ENCODE data around the gene SPACA7. TPM values are rescaled to one million over a fixed set of nuclear protein-coding genes. Genes with fewer than 3 reads are reported as not detected.
A peak's percentile ranks its signal among the peaks of the same experiment; 100 is the strongest.

The SPACA7 gene
- total RNA-seq, 2 experiments from 2014 or later: not detected

- H3K9me3 Mint-ChIP-seq: no peaks in the 10 kb centered on the region
- intact Hi-C loops (cut with micrococcal nuclease): no loop called here
- ATAC-seq (no peak), DNase-seq (no peak)
- peaks cover 25% of the 10 kb centered on the region for H3K27me3 Mint-ChIP-seq
- H3K36me3 Mint-ChIP-seq (ENCODE audit: low read depth): no peaks in the 10 kb centered on the region
- H3K4me3 Mint-ChIP-seq: no peak overlapping the region
- no peaks in the 10 kb centered on the region for H3K4me1 Mint-ChIP-seq (ENCODE audit: low read depth)
- CTCF ChIA-PET: no interaction called here
- no peak overlapping the region for H3K27ac Mint-ChIP-seq
- TF ChIP-seq CTCF (IDR thresholded peaks at IDR 0.05): no peak
- POLR2A ChIA-PET: no interaction called here
Measured at GRCh38 chr13:112330479-112331381, 45.4 kb upstream of the SPACA7 start.

GRCh38 chr13:112331675-112332074, 44.5 kb upstream of the SPACA7 start:
- TF ChIP-seq CTCF (IDR thresholded peaks at IDR 0.05): no peak
- CTCF ChIA-PET: no interaction called here
- ATAC-seq: no peak
- intact Hi-C loops (cut with micrococcal nuclease): no loop called here
- H3K27ac Mint-ChIP-seq: no peak overlapping the region
- peaks cover 27% of the 10 kb centered on the region for H3K27me3 Mint-ChIP-seq
- POLR2A ChIA-PET: no interaction called here
- peaks cover 4% of the 10 kb centered on the region for H3K9me3 Mint-ChIP-seq
- H3K4me1 Mint-ChIP-seq (ENCODE audit: low read depth): no peaks in the 10 kb centered on the region
- H3K36me3 Mint-ChIP-seq (ENCODE audit: low read depth): peaks cover 2% of the 10 kb centered on the region
- no peak for DNase-seq
- no peak overlapping the region for H3K4me3 Mint-ChIP-seq

GRCh38 chr13:112332727-112333126, 43.4 kb upstream of the SPACA7 start:
- POLR2A ChIA-PET: no interaction called here
- ATAC-seq: no peak
- no peak overlapping the region for H3K27ac Mint-ChIP-seq

GRCh38 chr13:112333756-112334543, 42.2 kb upstream of the SPACA7 start:
- no peak overlapping the region for H3K27ac Mint-ChIP-seq
- H3K4me3 Mint-ChIP-seq: no peak overlapping the region
- intact Hi-C loops (cut with micrococcal nuclease): no loop called here
- ATAC-seq: no peak
- ChIA-PET POLR2A (no interaction called here), CTCF (no interaction called here)
- no peaks in the 10 kb centered on the region for H3K4me1 Mint-ChIP-seq (ENCODE audit: low read depth)
- peaks cover 2% of the 10 kb centered on the region for H3K36me3 Mint-ChIP-seq (ENCODE audit: low read depth)
- H3K27me3 Mint-ChIP-seq: peaks cover 24% of the 10 kb centered on the region
- no peak for TF ChIP-seq CTCF (IDR thresholded peaks at IDR 0.05)
- peaks cover 7% of the 10 kb centered on the region for H3K9me3 Mint-ChIP-seq
- DNase-seq: peak; percentile 4

More at GRCh38 chr13:112332727-112333126, 43.4 kb upstream of the SPACA7 start:
- intact Hi-C loops (cut with micrococcal nuclease): no loop called here
- H3K4me3 Mint-ChIP-seq: no peak overlapping the region
- DNase-seq: no peak
- peaks cover 27% of the 10 kb centered on the region for H3K27me3 Mint-ChIP-seq
- CTCF ChIA-PET: no interaction called here
- no peaks in the 10 kb centered on the region for H3K4me1 Mint-ChIP-seq (ENCODE audit: low read depth)
- no peak for TF ChIP-seq CTCF (IDR thresholded peaks at IDR 0.05)
- peaks cover 2% of the 10 kb centered on the region for H3K36me3 Mint-ChIP-seq (ENCODE audit: low read depth)
- H3K9me3 Mint-ChIP-seq: peaks cover 7% of the 10 kb centered on the region

GRCh38 chr13:112335135-112335534, 41.0 kb upstream of the SPACA7 start:
- no peak for TF ChIP-seq CTCF (IDR thresholded peaks at IDR 0.05)
- no peaks in the 10 kb centered on the region for H3K4me1 Mint-ChIP-seq (ENCODE audit: low read depth)
- H3K36me3 Mint-ChIP-seq (ENCODE audit: low read depth): peaks cover 2% of the 10 kb centered on the region
- ChIA-PET CTCF (no interaction called here), POLR2A (no interaction called here)
- no peak overlapping the region for H3K4me3 Mint-ChIP-seq
- ATAC-seq (no peak), DNase-seq (no peak)
- peaks cover 22% of the 10 kb centered on the region for H3K27me3 Mint-ChIP-seq
- peaks cover 7% of the 10 kb centered on the region for H3K9me3 Mint-ChIP-seq
- intact Hi-C loops (cut with micrococcal nuclease): no loop called here
- no peak overlapping the region for H3K27ac Mint-ChIP-seq
